Measurements from ENCODE around the gene NDC80.
A peak's percentile ranks its signal among the peaks of the same experiment; 100 is the strongest.
"Not testable (repeated sequence)": the region's sequence is repeated elsewhere in the genome, so short reads cannot be mapped to it uniquely, and the experiment has no call there.

NDC80 gene

GRCh38 chr18:2657788-2658458 lies 86.6 kb downstream of the NDC80 start:
- FAIRE-seq (peak; percentile 73), DNase-seq (ENCODE audit: insufficient read length, low spot score) (no peak)
- no peak for TF ChIP-seq POLR2A (IDR thresholded peaks at IDR 0.05; ENCODE audit: low read depth, low read length)

GRCh38 chr18:2660849-2661248 lies 89.5 kb downstream of the NDC80 start:
- FAIRE-seq; DNase-seq (ENCODE audit: insufficient read length, low spot score): not testable (repeated sequence)

- not testable (repeated sequence) for DNase-seq (ENCODE audit: insufficient read length, low spot score); FAIRE-seq
Observed at GRCh38 chr18:2662288-2662687, 90.9 kb downstream of the NDC80 start.

GRCh38 chr18:2662990-2663389 lies 91.6 kb downstream of the NDC80 start:
- no peak for TF ChIP-seq POLR2A (IDR thresholded peaks at IDR 0.05; ENCODE audit: low read depth, low read length)
- DNase-seq (ENCODE audit: insufficient read length, low spot score) (no peak), FAIRE-seq (no peak)
